ENCODE measurements around the gene PROZ. TPM values are rescaled to one million over a fixed set of nuclear protein-coding genes. Genes with fewer than 3 reads are reported as not detected.

Gene PROZ
- total RNA-seq, 1 experiment from 2014 or later: not detected

DNA sequence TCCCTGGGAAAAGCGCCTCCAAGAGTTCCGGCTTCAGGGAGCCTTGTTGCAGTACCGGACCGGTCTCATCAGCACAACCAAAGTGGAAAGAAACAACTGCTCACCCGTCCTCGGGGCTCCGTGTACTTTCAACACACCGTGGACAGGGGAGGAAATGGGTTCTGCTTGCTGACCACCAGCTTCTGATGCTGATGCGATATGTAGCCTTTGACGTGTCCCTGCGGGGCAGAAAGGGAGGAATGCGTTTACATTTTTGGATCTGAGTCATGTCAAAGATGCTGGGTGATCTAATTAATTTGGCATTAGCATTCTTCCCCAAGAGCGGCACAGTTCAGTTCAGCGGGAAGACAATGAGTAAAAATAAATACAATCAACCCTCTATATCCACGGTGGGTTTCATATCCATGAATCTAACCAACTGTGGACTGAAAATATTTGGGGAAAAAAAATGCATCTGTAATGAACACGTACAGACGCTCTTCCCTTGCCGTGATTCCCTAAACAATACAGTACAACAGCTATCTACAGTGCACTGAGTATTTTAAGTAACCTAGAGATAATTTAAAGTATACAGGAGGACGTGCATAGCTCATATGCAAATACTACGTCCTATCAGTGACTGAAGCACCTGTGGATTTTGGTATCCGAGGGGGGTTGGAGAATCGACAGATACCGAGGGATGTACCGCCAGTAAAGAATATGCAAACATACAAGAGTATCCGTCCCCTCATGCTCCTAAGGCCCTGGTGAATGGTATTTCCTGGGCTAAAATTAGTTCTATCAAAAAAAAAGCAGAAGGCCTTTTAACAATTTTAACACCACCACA is 19.8 kb downstream of the PROZ start:
- Histone ChIP-seq H3K27me3 (ENCODE audit: low read length) (no peaks in the 10 kb centered on the region), H3K36me3 (ENCODE audit: low read depth, low read length) (peaks cover 20% of the 10 kb centered on the region; the same call in 1 of the 2 replicates), H3K79me2 (ENCODE audit: low read length) (no peaks in the 10 kb centered on the region), H3K4me1 (ENCODE audit: insufficient read depth, low read length) (peaks cover 18% of the 10 kb centered on the region), H2AFZ (ENCODE audit: low read length) (no peak overlapping the region), H3K4me3 (ENCODE audit: low read length) (no peak overlapping the region), H3K9me2 (replicated peaks; ENCODE audit: low read length) (no peaks in the 10 kb centered on the region), H3K27ac (ENCODE audit: low read length) (peak overlapping the region; percentile 30), H4K20me1 (ENCODE audit: low read length) (no peaks in the 10 kb centered on the region), H3K9ac (ENCODE audit: low read length) (no peak overlapping the region), H3F3A (ENCODE audit: low read length, unreplicated experiment) (no peaks in the 10 kb centered on the region), H3K4me2 (ENCODE audit: low read length) (peak overlapping the region; percentile 57), H3K9me3 (ENCODE audit: low read length) (no peaks in the 10 kb centered on the region)
- ChIA-PET POLR2A (ENCODE audit: unreplicated experiment) (interaction anchor here (0.6 kb wide), 1 partner anchor 29 kb away, joined by 3 read pairs; no protein-coding TSS in a partner anchor), CTCF (interaction anchor here (0.5 kb wide), 1 partner anchor 153 kb away, joined by 3 read pairs; no protein-coding TSS in a partner anchor)
- TF ChIP-seq CTCF (conservative IDR thresholded peaks at IDR 0.05; ENCODE audit: low read depth, low read length) (no peak), EZH2phosphoT487 (IDR thresholded peaks at IDR 0.05; ENCODE audit: borderline replicate concordance, low read length) (no peak), EZH2 (IDR thresholded peaks at IDR 0.05; ENCODE audit: low read length, unreplicated experiment) (no peak)
- ATAC-seq: peak; percentile 91
- intact Hi-C loops (cut with micrococcal nuclease): no loop called here
- BruUV-seq (replicated peaks): no TSS peak
- DNase-seq: peak; percentile 79

GRCh38 chr13:113178896-113179167 is 20.4 kb downstream of the PROZ start:
- no peaks in the 10 kb centered on the region for H3K79me2 ChIP-seq (ENCODE audit: low read length)
- ATAC-seq (no peak), DNase-seq (no peak)
- ChIA-PET CTCF (no interaction called here), POLR2A (ENCODE audit: unreplicated experiment) (interaction anchor here (0.6 kb wide), 1 partner anchor 28 kb away, joined by 3 read pairs; no protein-coding TSS in a partner anchor)
- no peaks in the 10 kb centered on the region for H3K9me2 ChIP-seq (replicated peaks; ENCODE audit: low read length)
- H3K9me3 ChIP-seq (ENCODE audit: low read length): no peaks in the 10 kb centered on the region
- peaks cover 18% of the 10 kb centered on the region for H3K4me1 ChIP-seq (ENCODE audit: insufficient read depth, low read length)
- no peaks in the 10 kb centered on the region for H4K20me1 ChIP-seq (ENCODE audit: low read length)
- H2AFZ ChIP-seq (ENCODE audit: low read length): no peak overlapping the region
- H3K36me3 ChIP-seq (ENCODE audit: low read depth, low read length): peaks cover 25% of the 10 kb centered on the region; the same call in 1 of the 2 replicates
- no TSS peak for BruUV-seq (replicated peaks)
- H3K4me2 ChIP-seq (ENCODE audit: low read length): peak overlapping the region; percentile 57; the same call in 1 of the 2 replicates
- H3F3A ChIP-seq (ENCODE audit: low read length, unreplicated experiment): no peaks in the 10 kb centered on the region
- TF ChIP-seq EZH2phosphoT487 (IDR thresholded peaks at IDR 0.05; ENCODE audit: borderline replicate concordance, low read length) (no peak), EZH2 (IDR thresholded peaks at IDR 0.05; ENCODE audit: low read length, unreplicated experiment) (no peak), CTCF (conservative IDR thresholded peaks at IDR 0.05; ENCODE audit: low read depth, low read length) (no peak)
- intact Hi-C loops (cut with micrococcal nuclease): no loop called here
- H3K9ac ChIP-seq (ENCODE audit: low read length): no peak overlapping the region
- peak overlapping the region; percentile 30; the same call in 1 of the 2 replicates for H3K27ac ChIP-seq (ENCODE audit: low read length)
- H3K4me3 ChIP-seq (ENCODE audit: low read length): no peak overlapping the region
- H3K27me3 ChIP-seq (ENCODE audit: low read length): no peaks in the 10 kb centered on the region

Data from PC-3 (cell line).